ENCODE data around the gene NR2F6.

NR2F6 gene

DNA sequence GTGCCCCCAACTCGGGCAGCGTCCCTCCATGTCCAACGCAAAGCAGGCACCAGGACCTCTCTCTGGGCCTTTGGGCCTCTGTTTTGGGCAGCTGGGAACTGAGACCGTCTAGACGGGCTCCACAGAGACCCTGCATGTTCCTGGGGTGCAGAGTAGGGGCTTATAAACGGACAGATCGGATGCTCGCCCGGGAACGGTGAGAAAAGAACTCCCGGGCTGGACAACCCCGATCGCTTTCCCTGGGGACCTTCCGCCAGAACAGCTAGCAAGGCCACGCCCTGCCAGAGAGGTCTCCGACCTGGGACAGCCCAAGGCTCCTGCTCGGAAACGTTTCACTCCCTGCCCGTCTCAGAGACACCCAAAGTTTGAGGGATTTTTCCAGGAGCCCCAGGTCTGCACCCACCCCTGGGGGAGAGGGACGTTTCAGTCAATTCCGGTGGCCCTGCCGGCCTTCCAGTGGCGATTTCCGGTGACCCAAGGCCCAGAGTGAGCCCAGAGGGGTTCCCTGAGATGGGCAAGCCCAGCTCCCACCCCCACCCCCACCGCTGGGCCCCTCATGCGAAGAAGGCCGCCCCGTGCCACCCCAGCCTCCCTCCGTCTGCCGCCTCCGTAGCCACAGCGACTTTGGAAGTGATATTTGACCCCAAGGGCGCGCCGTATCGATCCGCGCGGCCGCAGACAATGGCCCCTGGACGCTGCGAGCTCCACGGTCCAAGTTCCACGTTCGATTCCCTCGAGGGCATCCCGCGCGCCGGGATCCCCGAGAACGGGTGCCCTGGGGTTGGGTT lies 1.7 kb downstream of the NR2F6 start:
- TF ChIP-seq, protein P1, sequence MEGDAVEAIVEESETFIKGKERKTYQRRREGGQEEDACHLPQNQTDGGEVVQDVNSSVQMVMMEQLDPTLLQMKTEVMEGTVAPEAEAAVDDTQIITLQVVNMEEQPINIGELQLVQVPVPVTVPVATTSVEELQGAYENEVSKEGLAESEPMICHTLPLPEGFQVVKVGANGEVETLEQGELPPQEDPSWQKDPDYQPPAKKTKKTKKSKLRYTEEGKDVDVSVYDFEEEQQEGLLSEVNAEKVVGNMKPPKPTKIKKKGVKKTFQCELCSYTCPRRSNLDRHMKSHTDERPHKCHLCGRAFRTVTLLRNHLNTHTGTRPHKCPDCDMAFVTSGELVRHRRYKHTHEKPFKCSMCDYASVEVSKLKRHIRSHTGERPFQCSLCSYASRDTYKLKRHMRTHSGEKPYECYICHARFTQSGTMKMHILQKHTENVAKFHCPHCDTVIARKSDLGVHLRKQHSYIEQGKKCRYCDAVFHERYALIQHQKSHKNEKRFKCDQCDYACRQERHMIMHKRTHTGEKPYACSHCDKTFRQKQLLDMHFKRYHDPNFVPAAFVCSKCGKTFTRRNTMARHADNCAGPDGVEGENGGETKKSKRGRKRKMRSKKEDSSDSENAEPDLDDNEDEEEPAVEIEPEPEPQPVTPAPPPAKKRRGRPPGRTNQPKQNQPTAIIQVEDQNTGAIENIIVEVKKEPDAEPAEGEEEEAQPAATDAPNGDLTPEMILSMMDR (IDR thresholded peaks at IDR 0.05; ENCODE audit: low read depth, low read length, missing control alignments): no peak
- H3K4me3 ChIP-seq (ENCODE audit: low read depth, low read length): no peak overlapping the region
- DNase-seq (ENCODE audit: low read depth): no peak

DNA sequence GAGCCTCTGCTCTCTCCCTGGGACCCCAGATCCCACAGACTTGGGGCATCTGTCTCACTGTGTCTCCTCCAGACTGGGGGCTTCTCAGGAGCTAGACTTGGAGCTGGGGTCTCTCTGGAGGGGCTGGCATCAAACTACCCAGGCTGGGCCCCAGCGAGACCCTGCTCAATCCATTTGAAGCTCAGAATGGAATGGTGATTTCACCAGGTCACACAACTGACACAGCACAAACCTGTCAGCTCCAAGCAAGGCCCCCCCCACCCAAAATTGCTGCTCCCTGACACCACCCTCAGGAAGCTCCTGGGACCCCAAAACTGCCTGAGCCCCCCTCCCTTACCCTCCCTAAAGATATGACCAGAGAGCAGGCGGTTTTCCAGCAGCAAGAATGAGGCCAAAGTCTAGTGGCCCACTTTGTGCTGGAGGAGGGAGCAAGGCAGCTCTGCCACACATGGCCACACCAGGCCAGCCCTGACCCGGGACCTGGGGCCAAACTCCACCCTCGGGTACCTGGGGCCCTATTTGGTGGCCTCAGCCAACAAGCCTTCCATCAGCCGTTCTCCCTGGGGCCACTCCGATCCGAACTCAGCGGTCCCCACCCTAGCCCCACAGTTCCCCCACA lies 2.4 kb downstream of the NR2F6 start:
- no peak overlapping the region for H3K4me3 ChIP-seq (ENCODE audit: low read depth, low read length)
- TF ChIP-seq, protein P1 (IDR thresholded peaks at IDR 0.05; ENCODE audit: low read depth, low read length, missing control alignments): no peak
- DNase-seq (ENCODE audit: low read depth): no peak

- TF ChIP-seq, protein P1 (IDR thresholded peaks at IDR 0.05; ENCODE audit: low read depth, low read length, missing control alignments): no peak
- no peak for DNase-seq (ENCODE audit: low read depth)
- H3K4me3 ChIP-seq (ENCODE audit: low read depth, low read length): no peak overlapping the region
Measured at GRCh38 chr19:17242431-17243208, 3.1 kb downstream of the NR2F6 start.

- TF ChIP-seq, protein P1 (IDR thresholded peaks at IDR 0.05; ENCODE audit: low read depth, low read length, missing control alignments): no peak
- no peak overlapping the region for H3K4me3 ChIP-seq (ENCODE audit: low read depth, low read length)
- DNase-seq (ENCODE audit: low read depth): no peak
Measured at GRCh38 chr19:17240826-17241399, 4.8 kb downstream of the NR2F6 start.

GRCh38 chr19:17240062-17240752 lies 5.5 kb downstream of the NR2F6 start:
- TF ChIP-seq, protein P1 (IDR thresholded peaks at IDR 0.05; ENCODE audit: low read depth, low read length, missing control alignments): no peak
- no peak for DNase-seq (ENCODE audit: low read depth)
- H3K4me3 ChIP-seq (ENCODE audit: low read depth, low read length): no peak overlapping the region
